ENCODE results near the gene SMIM24.
"Not testable (repeated sequence)": the region's sequence is repeated elsewhere in the genome, so short reads cannot be mapped to it uniquely, and the experiment has no call there.

SMIM24 gene

GRCh38 chr19:3480383-3481091, at the start of gene SMIM24:
TSS of gene SMIM24 (minus strand) at chr19:3480525. CDS start at chr19:3480463, 62 bp downstream.
- in situ Hi-C loops (cut with HindIII; ENCODE audit: low sequenced_read_pairs), result no loop called here
- DNase-seq (ENCODE audit: low read depth), result no peak
- H3K4me3 ChIP-seq (ENCODE audit: low read depth, low read length), result no peak within 1 kb of the TSS
- no peak for TF ChIP-seq CTCF (IDR thresholded peaks at IDR 0.05; ENCODE audit: low read depth, low read length, missing control alignments)

- in situ Hi-C loops (cut with HindIII; ENCODE audit: low sequenced_read_pairs); H3K4me3 ChIP-seq (ENCODE audit: low read depth, low read length); DNase-seq (ENCODE audit: low read depth): not testable (repeated sequence)
These were observed 49.0 kb upstream of the SMIM24 start for GRCh38 chr19:3529299-3529698.

GRCh38 chr19:3528539-3529211, 48.4 kb upstream of the SMIM24 start:
- no peak overlapping the region for H3K4me3 ChIP-seq (ENCODE audit: low read depth, low read length)
- no peak for TF ChIP-seq CTCF (IDR thresholded peaks at IDR 0.05; ENCODE audit: low read depth, low read length, missing control alignments)
- no peak for DNase-seq (ENCODE audit: low read depth)
- in situ Hi-C loops (cut with HindIII; ENCODE audit: low sequenced_read_pairs), result no loop called here

- DNase-seq (ENCODE audit: low read depth), result no peak
- TF ChIP-seq CTCF (IDR thresholded peaks at IDR 0.05; ENCODE audit: low read depth, low read length, missing control alignments), result no peak
- no peak overlapping the region for H3K4me3 ChIP-seq (ENCODE audit: low read depth, low read length)
- in situ Hi-C loops (cut with HindIII; ENCODE audit: low sequenced_read_pairs), result no loop called here
These were observed 47.8 kb upstream of the SMIM24 start for GRCh38 chr19:3528080-3528479.

GRCh38 chr19:3527238-3527910, 47.0 kb upstream of the SMIM24 start:
- H3K4me3 ChIP-seq (ENCODE audit: low read depth, low read length), result no peak overlapping the region
- in situ Hi-C loops (cut with HindIII; ENCODE audit: low sequenced_read_pairs), result no loop called here
- no peak for DNase-seq (ENCODE audit: low read depth)
- TF ChIP-seq CTCF (IDR thresholded peaks at IDR 0.05; ENCODE audit: low read depth, low read length, missing control alignments), result no peak

GRCh38 chr19:3526507-3527237, 46.3 kb upstream of the SMIM24 start:
- DNase-seq (ENCODE audit: low read depth), result no peak
- in situ Hi-C loops (cut with HindIII; ENCODE audit: low sequenced_read_pairs), result no loop called here
- H3K4me3 ChIP-seq (ENCODE audit: low read depth, low read length), result no peak overlapping the region
- TF ChIP-seq CTCF (IDR thresholded peaks at IDR 0.05; ENCODE audit: low read depth, low read length, missing control alignments), result peak; percentile 18

Measured in astrocyte of the cerebellum (primary cell).